ENCODE data around the gene CCL2.

DNA sequence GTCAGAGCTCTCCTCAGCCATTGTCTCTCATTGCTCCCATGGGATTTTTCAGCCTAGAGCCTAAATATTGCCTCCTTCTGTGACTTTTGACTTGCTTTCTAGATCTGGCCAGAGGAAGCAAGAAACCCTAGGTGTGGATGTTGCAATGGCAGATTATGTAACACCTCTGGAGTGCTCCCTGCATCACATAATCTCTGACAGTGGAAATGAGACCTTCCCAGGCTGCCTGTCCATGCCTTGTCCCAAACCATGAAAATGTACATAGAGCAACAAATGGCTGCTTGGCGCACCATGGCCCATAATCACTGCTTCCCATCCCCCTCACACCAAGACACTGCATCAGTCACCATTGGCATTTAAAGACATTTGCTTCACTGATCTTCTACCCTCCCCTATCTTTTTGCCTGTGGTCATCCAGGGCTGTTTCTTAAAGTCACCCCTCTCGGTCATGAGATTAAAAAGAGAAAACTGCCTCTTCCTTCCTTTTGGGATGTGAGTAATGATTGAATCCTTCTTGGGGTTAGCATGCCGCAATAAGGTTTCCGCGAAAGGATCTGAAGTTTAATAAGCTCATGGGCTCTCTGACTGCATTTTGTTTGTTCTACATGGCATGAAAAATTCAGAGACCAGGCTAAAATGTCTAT is 34.2 kb upstream of the CCL2 start:
- TF ChIP-seq, protein P1, sequence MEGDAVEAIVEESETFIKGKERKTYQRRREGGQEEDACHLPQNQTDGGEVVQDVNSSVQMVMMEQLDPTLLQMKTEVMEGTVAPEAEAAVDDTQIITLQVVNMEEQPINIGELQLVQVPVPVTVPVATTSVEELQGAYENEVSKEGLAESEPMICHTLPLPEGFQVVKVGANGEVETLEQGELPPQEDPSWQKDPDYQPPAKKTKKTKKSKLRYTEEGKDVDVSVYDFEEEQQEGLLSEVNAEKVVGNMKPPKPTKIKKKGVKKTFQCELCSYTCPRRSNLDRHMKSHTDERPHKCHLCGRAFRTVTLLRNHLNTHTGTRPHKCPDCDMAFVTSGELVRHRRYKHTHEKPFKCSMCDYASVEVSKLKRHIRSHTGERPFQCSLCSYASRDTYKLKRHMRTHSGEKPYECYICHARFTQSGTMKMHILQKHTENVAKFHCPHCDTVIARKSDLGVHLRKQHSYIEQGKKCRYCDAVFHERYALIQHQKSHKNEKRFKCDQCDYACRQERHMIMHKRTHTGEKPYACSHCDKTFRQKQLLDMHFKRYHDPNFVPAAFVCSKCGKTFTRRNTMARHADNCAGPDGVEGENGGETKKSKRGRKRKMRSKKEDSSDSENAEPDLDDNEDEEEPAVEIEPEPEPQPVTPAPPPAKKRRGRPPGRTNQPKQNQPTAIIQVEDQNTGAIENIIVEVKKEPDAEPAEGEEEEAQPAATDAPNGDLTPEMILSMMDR (IDR thresholded peaks at IDR 0.05; ENCODE audit: insufficient read depth, low read depth, low read length), result no peak
- no peak for TF ChIP-seq EZH2 (IDR thresholded peaks at IDR 0.05; ENCODE audit: insufficient read depth, low read length)

Data from astrocyte (in vitro differentiated cells and primary cell).